Measurements from ENCODE around the gene OXA1L. TPM values are rescaled to one million over a fixed set of nuclear protein-coding genes. Genes with fewer than 3 reads are reported as not detected.

The OXA1L gene
- total and polyA plus RNA-seq, 2 of the 13 experiments (the other 11 are each of a cell fraction or from before 2014, with no cell fraction given): 230 to 589 TPM

DNA sequence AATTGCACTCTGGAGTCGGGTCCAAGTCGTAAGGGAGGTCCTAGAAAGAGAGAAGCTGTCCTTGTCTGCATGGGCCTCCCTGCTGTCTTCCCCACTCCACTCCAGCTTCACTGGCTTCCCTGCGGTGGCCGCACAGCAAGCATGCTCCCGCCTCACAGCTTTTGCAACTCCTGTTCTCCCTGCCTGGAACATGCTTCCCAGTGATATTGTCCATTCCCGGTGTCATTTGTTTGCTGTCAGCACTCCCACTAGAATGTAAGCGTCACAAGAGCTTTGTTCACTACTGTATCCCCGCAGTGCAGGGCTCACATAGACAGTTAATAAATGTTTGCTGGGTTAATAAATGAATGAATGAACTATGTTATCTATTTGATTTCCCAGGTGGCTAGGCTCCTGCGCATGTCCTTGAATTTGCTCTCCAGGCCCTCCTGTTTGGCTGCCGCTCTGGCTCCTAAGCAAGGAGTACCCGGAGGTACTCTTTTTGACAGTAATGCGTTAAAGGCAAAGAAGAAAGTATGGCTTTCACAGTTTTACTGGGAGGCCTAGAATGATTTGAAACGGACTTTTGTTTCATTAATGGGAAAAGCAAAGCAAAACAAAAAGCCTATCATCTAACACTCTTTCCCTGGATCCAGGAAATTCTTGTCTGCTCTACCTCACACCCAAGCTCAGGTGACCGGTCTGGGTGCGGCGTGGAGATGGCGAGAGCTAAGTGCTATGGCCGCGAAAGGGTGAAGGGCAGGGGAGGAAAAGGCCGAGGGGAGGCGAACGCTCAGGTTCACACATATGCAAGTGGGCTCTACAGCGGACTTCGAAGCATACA is 54.9 kb downstream of the OXA1L start (continued):
- TF ChIP-seq TERF1 (CRISPR knock-in tag; IDR thresholded peaks at IDR 0.05): no peak
- TF ChIP-seq ZFAT (CRISPR knock-in tag; conservative IDR thresholded peaks at IDR 0.05): no peak
- TF ChIP-seq PCBP1 (IDR thresholded peaks at IDR 0.05; ENCODE audit: borderline replicate concordance, low read depth, low read length): no peak
- TF ChIP-seq JDP2 (CRISPR knock-in tag; IDR thresholded peaks at IDR 0.05; ENCODE audit: borderline replicate concordance): no peak
- TF ChIP-seq AGO2 (optimal IDR thresholded peaks at IDR 0.05; ENCODE audit: low read depth, low read length): no peak
- TF ChIP-seq ZBTB3 (CRISPR knock-in tag; IDR thresholded peaks at IDR 0.05; ENCODE audit: borderline replicate concordance, low read depth): no peak
- TF ChIP-seq ZNF570 (CRISPR knock-in tag; IDR thresholded peaks at IDR 0.05; ENCODE audit: borderline replicate concordance): no peak
- TF ChIP-seq, protein P1, sequence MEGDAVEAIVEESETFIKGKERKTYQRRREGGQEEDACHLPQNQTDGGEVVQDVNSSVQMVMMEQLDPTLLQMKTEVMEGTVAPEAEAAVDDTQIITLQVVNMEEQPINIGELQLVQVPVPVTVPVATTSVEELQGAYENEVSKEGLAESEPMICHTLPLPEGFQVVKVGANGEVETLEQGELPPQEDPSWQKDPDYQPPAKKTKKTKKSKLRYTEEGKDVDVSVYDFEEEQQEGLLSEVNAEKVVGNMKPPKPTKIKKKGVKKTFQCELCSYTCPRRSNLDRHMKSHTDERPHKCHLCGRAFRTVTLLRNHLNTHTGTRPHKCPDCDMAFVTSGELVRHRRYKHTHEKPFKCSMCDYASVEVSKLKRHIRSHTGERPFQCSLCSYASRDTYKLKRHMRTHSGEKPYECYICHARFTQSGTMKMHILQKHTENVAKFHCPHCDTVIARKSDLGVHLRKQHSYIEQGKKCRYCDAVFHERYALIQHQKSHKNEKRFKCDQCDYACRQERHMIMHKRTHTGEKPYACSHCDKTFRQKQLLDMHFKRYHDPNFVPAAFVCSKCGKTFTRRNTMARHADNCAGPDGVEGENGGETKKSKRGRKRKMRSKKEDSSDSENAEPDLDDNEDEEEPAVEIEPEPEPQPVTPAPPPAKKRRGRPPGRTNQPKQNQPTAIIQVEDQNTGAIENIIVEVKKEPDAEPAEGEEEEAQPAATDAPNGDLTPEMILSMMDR (CRISPR knock-in tag; IDR thresholded peaks at IDR 0.05): peak; percentile 38
- TF ChIP-seq, protein P2, sequence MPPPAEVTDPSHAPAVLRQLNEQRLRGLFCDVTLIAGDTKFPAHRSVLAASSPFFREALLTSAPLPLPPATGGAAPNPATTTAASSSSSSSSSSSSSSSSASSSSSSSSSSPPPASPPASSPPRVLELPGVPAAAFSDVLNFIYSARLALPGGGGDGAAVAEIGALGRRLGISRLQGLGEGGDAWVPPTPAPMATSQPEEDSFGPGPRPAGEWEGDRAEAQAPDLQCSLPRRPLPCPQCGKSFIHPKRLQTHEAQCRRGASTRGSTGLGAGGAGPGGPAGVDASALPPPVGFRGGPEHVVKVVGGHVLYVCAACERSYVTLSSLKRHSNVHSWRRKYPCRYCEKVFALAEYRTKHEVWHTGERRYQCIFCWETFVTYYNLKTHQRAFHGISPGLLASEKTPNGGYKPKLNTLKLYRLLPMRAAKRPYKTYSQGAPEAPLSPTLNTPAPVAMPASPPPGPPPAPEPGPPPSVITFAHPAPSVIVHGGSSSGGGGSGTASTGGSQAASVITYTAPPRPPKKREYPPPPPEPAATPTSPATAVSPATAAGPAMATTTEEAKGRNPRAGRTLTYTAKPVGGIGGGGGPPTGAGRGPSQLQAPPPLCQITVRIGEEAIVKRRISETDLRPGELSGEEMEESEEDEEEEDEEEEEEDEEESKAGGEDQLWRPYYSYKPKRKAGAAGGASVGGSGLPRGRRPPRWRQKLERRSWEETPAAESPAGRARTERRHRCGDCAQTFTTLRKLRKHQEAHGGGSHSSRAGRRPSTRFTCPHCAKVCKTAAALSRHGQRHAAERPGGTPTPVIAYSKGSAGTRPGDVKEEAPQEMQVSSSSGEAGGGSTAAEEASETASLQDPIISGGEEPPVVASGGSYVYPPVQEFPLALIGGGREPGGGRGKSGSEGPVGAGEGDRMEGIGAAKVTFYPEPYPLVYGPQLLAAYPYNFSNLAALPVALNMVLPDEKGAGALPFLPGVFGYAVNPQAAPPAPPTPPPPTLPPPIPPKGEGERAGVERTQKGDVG (CRISPR knock-in tag; IDR thresholded peaks at IDR 0.05; ENCODE audit: borderline replicate concordance): no peak
- TF ChIP-seq ZNF354B (CRISPR knock-in tag; IDR thresholded peaks at IDR 0.05): 0 out of 2 replicates have a peak, but pooled peaks have one; percentile 7
- peak; percentile 92 for TF ChIP-seq BCL3 (CRISPR knock-in tag; IDR thresholded peaks at IDR 0.05)
- TF ChIP-seq ZNF350 (CRISPR knock-in tag; IDR thresholded peaks at IDR 0.05; ENCODE audit: borderline replicate concordance, low read depth): peak; percentile 90
- TF ChIP-seq HIVEP1 (CRISPR knock-in tag; IDR thresholded peaks at IDR 0.05): 0 out of 2 replicates have a peak, but pooled peaks have one; percentile 58
- TF ChIP-seq HMGA1 (CRISPR knock-in tag; conservative IDR thresholded peaks at IDR 0.05): no peak
- TF ChIP-seq SP1 (IDR thresholded peaks at IDR 0.05): no peak
- TF ChIP-seq SP1 (CRISPR knock-in tag; IDR thresholded peaks at IDR 0.05): 0 out of 2 replicates have a peak, but pooled peaks have one; percentile 21
- peak; percentile 89; the same call in 1 of the 2 replicates for TF ChIP-seq CREBL2 (CRISPR knock-in tag; IDR thresholded peaks at IDR 0.05; ENCODE audit: borderline replicate concordance)
- TF ChIP-seq, protein P3, sequence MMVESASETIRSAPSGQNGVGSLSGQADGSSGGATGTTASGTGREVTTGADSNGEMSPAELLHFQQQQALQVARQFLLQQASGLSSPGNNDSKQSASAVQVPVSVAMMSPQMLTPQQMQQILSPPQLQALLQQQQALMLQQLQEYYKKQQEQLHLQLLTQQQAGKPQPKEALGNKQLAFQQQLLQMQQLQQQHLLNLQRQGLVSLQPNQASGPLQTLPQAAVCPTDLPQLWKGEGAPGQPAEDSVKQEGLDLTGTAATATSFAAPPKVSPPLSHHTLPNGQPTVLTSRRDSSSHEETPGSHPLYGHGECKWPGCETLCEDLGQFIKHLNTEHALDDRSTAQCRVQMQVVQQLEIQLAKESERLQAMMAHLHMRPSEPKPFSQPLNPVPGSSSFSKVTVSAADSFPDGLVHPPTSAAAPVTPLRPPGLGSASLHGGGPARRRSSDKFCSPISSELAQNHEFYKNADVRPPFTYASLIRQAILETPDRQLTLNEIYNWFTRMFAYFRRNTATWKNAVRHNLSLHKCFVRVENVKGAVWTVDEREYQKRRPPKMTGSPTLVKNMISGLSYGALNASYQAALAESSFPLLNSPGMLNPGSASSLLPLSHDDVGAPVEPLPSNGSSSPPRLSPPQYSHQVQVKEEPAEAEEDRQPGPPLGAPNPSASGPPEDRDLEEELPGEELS (CRISPR knock-in tag; IDR thresholded peaks at IDR 0.05): no peak; the same call in 1 of the 2 replicates

Measured in HepG2 (cell line).